HG03342 (cell line): ENCODE measurements around the gene VWC2.

Experiments used
- ATAC-seq: cut with Tn5 transposase; IDR thresholded peaks from one replicate; pipeline ENCODE4 v1.9.1; 2021; ENCODE audit warnings: mild to moderate bottlenecking, moderate library complexity; ENCODE audit not compliant: unreplicated experiment

The VWC2 gene

DNA sequence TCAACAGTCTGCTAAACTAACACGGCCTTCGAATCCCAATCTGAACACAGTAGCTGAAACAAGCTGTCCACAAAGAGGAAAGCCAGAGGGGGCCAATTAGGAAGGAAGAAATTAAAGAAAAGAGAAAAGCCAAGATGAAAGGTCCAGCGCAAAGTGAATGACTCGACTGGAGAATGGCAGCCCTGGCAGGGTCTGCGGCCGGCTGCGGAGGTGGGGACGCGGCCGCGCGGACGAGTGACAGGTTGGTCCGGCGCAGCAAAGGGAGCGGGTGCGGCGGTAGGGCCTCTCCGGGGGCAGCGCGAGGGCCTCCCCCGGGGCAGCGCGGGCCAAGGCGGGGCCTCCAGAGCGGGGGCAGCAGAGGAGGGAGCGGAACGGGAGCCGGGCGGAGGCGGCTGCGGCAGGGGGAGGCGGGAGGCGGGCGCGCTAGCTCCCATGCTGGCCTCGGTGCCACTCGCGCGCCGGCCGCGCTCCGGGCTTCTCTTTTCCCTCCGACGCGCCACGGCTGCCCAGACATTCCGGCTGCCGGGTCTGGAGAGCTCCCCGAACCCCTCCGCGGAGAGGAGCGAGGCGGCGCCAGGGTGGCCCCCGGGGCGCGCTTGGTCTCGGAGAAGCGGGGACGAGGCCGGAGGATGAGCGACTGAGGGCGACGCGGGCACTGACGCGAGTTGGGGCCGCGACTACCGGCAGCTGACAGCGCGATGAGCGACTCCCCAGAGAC is at the start of gene VWC2:
Gene VWC2, plus strand, starts transcription at position 421 of the 718 bp plus-strand sequence. CDS start 1,798 bp downstream, outside the sequence.
- ATAC-seq: no peak

DNA sequence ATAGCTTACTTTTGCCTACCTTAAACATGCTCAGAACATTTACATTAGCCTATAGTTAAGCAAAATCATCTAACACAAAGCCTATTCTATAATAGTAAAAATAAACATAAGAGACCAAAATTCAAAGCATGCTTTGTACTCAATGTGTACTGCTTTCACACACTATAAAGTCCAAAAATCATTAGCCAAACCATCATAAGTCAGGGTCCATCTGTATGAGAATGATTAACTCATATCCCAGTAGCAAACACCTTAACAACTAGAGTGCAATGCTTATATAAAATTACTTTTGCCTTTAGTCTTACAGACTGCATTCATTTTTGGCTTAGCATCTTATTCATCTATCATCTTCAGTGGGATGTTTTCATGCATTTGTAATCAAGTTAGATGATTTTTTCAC is 49.4 kb upstream of the VWC2 start:
- ATAC-seq: no peak

DNA sequence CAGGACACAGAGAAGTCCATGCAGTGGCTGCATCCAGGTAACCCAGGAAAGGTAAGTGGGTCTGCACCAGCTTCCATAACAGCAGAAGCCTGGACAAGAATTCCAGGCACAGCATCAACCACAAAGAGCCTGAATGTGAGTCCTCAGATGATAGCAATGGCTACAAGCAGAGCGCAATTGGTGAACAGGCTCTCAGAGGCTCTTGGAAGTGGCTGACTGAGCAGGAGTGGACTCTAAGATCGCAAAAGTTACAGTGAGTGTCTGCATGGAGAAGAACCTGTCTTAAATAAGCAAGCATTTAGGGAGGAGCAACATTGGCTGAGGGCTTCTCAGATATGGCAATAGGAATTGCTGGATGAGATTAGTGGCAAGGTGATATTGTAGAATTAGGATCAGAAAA is 41.6 kb upstream of the VWC2 start:
- no peak for ATAC-seq

DNA sequence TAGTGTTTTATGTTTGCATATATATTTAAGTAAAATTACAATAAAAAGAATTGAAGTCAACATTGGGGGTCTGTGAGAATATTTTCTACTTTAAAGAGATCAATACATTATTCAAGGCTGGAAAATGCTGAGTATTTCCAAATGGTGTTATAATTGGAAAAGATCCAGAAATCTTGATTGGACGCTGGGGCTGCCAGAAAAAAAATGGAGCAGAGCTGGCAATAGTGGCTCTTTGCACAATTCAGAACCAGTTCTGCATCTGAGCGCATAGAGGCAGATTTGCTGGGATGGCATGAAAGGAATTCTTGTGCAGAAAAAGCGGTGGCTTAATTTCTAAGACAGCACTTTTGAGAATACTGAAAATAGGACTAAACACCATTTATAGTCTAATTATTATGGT is 10.8 kb upstream of the VWC2 start:
- no peak for ATAC-seq

DNA sequence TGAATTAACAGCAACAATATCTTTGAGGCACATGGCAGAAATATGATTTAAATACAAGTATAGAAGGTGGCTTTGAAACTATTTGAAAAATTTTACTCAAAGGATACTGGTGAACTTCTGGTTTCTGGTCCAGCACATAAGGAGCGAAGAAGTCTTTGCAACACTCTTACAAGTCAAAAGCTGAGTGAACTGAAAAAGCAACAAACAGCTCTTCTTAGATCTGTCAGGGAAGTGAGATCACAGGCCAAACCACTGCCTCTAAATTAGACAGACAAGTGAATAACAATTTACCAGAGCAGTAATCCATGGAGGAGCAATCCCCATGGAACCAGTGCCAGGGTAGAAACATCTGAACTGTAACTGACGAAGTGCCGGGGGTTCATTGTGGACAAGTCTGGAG is 9.6 kb upstream of the VWC2 start:
- ATAC-seq: no peak

DNA sequence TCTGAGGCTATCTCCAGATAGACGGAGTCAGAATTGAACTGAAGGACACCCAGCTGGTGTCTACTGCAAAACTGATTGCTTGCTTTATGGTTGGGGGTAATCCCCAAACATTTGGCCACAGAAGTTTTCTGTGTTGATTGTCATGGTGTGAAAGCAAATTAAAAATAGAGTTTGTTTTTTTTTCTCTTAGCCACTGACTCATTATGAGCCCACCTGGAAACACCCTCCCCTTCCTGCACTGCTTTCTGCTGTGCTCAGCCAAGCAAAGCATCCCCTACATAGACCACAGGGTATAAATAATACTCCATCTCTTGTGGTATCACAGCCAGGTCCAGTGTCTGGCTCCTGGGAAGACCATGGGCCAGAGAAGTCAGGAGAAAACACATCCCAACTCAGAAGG is 6.5 kb upstream of the VWC2 start:
- peak; percentile 82 for ATAC-seq

DNA sequence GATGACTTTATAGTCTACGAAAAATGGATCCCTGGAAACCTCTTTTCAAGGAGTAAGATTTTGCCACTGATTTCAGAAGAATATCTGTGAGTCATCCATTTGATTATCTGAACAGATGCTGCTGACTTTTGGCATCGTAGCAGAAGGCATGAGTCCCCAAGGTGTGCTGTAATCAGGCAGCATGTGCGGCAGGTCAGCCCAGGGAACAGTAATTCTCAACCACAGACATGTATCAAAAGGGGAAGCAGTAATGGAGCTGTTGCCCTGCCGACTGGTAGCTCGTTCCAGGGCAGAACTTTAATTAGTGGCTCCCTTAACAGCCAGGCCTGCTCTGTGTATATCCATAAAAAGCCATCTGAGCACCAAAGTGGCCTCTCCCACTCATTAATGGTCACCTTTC is 5.7 kb upstream of the VWC2 start:
- no peak for ATAC-seq

DNA sequence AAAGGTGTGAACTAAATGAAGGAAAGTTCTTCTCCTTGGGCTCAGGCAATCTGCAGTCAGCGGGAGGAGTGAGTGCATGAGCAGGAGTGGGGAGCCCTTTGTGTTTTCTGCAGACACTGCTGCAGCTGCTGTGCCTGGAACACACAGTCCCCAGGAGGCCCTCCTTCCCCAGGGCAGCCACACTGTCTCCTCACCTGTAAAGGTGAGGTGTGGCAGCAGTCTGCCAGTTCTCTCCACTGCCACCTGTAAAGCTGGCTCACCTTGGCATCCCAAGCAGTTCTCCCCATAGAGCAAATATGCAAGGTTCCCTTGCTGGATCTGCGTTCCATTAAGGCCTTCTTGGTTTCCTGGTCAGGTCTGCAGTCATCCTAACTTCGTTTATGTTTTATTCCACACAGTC is 5.2 kb upstream of the VWC2 start:
- no peak for ATAC-seq

DNA sequence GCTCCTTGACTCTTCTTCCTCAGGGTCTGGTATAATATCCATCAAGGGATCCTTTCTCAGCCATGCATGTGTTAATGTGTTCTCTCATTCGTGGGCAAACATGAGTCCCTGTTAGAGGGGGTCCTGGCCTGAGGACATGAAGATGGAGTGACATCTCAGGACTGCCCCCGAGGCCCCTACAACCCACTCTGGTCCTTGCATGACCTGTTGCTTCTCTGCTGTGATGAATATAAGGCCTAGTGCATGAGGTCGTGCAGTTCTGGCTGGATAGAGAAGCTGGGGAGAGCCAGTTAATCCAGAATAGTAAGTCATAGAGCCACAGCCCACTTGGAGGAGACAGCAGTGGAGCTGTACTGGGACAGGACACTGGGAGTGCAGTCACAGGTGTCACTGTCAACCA is 4.6 kb upstream of the VWC2 start:
- no peak for ATAC-seq

DNA sequence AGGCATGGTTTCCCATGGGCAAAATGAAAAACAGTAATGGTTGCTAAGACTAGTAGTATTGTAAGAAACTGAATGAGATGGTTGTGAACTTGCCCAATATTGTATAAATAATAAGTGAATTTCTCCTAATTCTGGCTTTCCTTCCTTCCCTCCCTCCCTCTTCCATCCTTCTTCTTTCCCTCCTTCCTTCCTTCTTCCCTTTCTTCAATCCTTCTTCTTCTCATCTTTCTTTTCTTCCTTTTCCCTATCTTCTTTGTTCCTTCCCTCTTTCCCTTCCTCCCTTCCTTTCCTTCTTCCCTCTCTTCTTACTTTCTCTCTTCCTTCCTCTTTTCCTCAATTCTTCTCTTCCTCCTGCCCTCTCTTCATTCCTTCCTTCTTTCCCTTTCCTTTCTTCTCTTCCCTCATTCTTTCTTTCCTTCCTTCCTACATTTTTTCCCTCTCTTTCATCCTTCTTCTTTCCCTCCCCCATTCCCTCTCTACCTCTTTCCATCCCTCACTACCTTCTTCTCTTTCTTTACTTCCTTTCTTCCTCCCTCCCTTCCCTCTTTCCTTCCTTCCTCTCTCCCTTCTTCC is 4.1 kb upstream of the VWC2 start:
- ATAC-seq: no peak

DNA sequence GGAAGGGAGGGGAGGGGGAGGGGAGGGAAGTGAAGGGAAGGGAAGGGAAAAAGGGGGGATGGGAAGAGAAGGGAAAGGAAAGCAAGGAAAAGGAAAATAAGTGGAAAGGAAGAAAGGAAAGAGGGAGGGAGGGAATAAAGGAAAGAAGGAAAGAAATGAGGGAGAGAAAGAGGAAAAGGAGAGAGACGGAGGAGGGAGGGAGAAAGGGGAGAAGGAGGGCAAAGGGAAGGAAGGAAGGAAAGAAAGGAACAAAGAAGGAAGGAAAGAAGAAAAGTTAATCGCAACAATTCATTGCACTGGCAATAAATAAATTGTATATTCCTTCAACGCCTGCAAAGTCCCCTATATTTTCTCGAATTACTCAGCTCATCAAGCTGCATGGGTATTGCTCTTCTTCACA is 2.6 kb upstream of the VWC2 start:
- no peak for ATAC-seq

DNA sequence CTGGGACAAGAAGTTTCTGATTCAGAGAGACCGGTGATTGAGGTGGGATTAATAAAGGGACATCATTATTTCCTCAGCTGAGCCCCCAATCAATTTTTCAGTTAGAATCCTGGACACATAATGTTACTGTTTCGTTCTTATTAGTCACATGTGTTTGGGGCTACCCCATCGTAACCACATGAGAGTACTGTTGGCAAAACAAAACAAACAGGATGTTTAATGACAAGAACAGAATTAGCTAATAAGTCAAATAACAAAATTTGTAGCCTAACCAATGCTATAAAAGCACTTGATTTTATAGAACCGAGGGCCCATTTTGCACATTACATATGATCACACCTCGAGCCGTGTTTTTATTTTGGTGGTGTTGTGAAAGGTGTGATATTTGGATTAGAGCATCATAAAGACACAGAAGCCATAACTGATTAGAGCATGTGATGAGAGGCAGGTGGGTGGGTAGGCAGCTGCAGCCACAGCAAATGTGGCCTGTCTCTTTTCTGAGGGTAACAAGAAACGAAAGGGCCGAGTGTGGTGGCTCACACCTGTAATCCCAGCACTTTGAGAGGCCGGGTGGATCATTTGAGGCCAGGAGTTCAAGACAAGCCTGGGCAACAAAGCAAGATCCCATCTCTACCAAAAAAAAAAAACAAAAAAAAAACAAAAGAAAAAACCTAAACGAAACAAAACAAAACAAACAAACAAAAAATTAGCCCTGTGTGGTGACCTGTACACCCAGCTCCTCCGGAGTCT is 1.8 kb upstream of the VWC2 start:
- ATAC-seq: peak; percentile 35

DNA sequence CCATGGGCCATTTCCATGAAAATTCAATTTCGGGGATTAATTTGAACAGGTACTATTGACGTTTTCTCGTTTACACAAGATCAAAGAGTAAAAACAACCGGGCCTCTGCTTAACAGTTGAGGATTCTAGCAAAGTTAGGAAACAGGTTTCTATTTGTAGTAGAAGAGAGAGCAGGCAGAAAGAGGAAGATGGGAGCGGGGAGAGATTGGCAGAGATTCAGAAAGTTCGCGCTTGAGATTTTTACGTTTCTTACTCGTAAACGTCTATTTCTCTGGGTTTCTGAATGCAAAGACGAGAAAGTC is 571 bp upstream of the VWC2 start:
- no peak for ATAC-seq

DNA sequence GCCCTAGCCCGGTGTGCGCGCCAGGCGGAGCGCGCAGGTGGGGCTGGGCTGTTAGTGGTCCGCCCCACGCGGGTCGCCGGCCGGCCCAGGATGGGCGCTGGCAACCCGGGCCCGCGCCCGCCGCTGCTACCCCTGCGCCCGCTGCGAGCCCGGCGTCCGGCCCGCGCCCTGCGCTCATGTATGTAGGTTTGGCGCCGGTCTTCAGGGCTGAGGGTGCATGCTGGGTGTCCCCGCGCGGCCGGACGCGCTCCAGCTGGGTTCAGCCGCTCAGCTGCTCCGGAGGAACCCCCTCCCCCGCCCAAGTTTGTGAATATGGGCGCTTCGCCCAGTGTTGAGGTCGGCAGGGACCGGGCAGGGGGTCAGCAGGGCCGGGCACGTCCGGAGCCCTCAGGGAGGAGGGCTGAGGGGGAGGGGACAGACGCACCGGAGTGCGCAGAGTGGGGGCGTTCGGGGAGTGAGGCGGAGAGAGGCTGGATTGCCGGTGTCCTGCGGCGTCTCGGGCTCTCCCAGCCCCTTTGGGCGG is 559 bp downstream of the VWC2 start:
- ATAC-seq: no peak

DNA sequence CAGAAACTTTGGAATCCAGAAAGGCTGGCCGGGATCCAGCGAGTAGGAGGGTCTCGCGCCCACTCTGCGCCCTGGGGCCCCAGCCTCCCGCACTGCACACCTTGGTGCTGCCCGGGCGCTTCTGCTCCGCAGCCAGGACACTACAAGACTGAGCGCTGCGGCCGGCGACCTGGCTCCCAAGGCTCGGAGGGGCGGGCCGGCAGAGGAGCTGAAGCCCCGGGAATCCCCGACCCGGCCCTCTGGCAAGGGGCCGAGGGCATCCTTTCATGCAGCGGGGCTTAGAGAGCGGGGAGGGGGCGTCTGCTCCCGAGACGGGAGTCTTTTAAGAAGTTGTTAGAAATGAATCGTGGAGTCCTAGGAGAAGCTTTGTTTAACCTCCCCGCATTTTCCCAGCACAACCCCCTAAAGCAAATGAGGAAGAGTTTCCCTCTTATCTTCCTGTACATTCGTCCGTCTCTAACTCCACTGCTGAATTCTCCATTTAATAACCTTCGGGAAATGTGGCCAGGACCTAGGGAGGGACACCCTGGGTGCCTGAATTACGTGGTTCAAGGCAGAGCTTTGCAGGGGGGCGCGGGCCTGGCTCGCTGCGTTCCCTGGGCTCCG is 1.1 kb downstream of the VWC2 start:
- ATAC-seq: no peak

DNA sequence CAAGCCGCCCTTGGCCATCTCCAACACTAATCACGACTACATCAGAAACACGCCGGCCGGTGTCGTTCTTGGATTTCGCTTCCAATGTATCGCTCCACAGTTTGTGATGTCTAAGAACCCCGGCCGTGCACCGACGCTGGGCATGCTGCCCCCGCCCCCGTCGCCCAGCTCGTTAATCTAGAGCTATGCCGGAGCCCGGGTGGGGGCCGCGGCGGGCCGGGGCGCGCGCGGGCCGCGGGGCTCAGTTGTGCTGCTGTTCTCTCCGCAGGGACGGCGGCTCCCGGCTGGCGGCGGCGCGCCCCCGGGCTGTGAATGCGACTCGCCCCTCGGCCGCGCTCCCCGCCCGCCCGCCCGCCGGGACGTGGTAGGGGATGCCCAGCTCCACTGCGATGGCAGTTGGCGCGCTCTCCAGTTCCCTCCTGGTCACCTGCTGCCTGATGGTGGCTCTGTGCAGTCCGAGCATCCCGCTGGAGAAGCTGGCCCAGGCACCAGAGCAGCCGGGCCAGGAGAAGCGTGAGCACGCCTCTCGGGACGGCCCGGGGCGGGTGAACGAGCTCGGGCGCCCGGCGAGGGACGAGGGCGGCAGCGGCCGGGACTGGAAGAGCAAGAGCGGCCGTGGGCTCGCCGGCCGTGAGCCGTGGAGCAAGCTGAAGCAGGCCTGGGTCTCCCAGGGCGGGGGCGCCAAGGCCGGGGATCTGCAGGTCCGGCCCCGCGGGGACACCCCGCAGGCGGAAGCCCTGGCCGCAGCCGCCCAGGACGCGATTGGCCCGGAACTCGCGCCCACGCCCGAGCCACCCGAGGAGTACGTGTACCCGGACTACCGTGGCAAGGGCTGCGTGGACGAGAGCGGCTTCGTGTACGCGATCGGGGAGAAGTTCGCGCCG is 1.9 kb downstream of the VWC2 start:
- no peak for ATAC-seq

DNA sequence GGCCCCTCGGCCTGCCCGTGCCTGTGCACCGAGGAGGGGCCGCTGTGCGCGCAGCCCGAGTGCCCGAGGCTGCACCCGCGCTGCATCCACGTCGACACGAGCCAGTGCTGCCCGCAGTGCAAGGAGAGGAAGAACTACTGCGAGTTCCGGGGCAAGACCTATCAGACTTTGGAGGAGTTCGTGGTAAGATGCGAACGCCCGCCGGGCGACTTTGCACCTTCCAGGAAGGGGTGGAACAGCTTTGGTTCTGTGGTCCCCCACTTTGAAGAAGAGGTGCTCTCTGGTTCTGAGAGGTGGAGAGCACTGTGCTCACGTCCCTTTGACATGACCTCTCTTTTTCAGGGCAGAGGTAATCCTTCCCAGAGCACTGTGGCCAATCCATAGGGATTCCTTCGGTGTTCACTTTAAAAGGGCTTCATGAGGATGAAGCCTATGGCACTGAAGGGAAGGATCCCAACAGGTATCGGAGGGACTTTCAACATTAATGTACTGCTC is 2.6 kb downstream of the VWC2 start:
- ATAC-seq: no peak

DNA sequence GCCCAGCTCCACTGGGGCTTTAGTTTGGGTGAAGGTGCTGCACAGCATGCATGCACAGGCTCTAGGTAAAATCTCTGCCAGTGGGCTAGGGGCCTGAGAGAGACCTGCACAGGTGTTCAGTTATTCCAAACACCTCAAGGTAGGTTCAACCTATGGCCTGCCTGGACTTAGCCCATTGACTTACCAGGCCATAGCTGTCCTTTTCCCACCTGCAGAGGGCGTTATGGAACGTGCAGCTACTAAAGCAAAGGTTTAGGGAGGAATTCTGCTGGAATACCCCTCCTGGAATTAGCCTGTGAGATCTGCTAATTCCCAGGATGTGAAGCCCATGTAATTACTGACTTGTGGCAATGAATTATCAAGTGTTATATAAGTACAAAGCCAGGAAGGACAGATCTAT is 3.6 kb downstream of the VWC2 start:
- no peak for ATAC-seq

DNA sequence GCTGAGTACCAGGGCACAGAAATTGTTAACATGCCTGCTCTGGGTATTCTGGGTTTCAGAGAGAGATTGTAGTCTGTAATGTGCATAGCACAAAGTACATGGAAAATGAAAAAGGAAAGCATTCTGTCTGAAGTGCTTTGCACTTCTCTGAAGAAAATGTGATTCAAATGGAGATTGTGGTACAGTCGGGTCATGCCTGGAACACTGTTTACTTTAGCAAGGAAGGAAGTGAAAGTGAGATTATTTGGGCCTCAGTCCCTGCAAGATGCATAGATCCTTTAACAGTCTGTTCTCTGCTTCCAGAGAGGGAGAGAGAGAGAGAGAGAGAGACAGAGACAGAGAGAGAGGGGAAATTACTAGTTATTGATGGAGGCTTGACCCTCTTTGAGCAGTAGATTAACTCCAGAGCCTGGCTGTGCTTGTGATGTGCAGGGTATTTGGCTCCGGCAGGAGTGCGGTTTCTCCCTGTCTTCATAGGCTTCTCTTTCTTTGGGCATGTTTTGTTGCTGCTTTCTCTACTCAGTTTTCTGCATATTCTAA is 5.4 kb downstream of the VWC2 start:
- ATAC-seq: peak; percentile 53

DNA sequence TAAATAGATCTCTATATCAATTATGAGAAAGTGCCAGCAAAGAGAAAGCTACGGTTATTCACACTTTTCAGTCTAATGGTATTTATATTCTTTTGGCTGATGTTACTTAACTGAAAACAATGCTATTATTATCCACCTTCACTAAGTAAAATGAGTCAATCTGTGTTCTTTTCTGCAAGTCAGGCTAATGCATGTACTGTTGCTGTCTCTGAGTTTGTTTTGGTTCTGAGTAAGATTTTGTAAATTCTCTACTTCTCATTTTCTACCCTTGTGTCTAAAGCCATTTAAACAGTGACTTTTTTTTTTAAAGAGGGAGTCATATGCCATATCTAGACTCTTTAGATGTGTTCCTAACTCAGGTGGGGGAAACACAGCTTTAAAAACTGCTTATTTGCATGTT is 7.5 kb downstream of the VWC2 start:
- no peak for ATAC-seq
